HepG2 (cell line): ENCODE measurements around the gene LDLRAP1. TPM values are rescaled to one million over a fixed set of nuclear protein-coding genes. Genes with fewer than 3 reads are reported as not detected.

Source experiments
- ATAC-seq: fragments of 200-7000 bp; cut with Tn5 transposase; 3 replicates; pipeline ENCODE4 v1.9.1; 2020; ENCODE audit warnings: mild to moderate bottlenecking, moderate library complexity
- BruUV-seq: library from RNA; stranded (reverse); fragments of 400-500 nt; replicated peaks from 2 replicates; lab custom pipeline; 2021; lab: Mats Ljungman, UMichigan
- CTCF ChIA-PET: fragments of 300-600 bp; formaldehyde crosslinking; extraction: SDS; loops from one replicate; lab custom pipeline; 2021; ENCODE audit warnings: low total read pairs, inconsistent platforms, low intra/inter-chr PET ratio; lab: Yijun Ruan, JAX
- POLR2A ChIA-PET: fragments of 350-600 bp; sonication (Branson Sonifier 250); formaldehyde crosslinking; loops from one replicate; lab custom pipeline; 2020; ENCODE audit warnings: antibody characterized with exemption, inconsistent platforms; lab: Yijun Ruan, JAX
- DNase-seq: peaks from one replicate; pipeline ENCODE4 v3.0.0-alpha.2; 2015; ENCODE audit warnings: low spot score
- FAIRE-seq: peaks from 3 replicates; lab custom pipeline; 2011; peaks lifted over from hg19 to GRCh38; lab: Jason Lieb, UNC
- H2AFZ ChIP-seq: one replicate; pipeline ENCODE4 v1.6.1; 2011; ENCODE audit warnings: low read length, inconsistent platforms
- H3K27ac ChIP-seq: fragments of 300-600 bp; 3 replicates; pipeline ENCODE4 v1.8.0; 2011; ENCODE audit warnings: mixed run types, mild to moderate bottlenecking, mixed read lengths, low read length, inconsistent platforms; ENCODE audit not compliant: insufficient read depth; ENCODE audit errors: extremely low read length
- H3K27me3 ChIP-seq, 2 experiments: fragments of 200-600 bp in 1 of 2; 2 replicates in 1 of 2; 3 replicates in 1 of 2; pipeline versions ENCODE4 v1.6.0 to v1.8.0; 2011; ENCODE audit warnings: low read length in 2 of 2, mild to moderate bottlenecking in 2 of 2, moderate library complexity in 2 of 2, inconsistent platforms in 1 of 2; ENCODE audit not compliant: insufficient read depth in 2 of 2, control insufficient read depth in 1 of 2
- H3K36me3 ChIP-seq, 2 experiments: fragments of 200-600 bp in 1 of 2; replicated peaks in 1 of 2; 2 replicates in 1 of 2; 3 replicates in 1 of 2; pipeline versions ENCODE4 v1.5.1 to v1.8.0; 2011; ENCODE audit warnings: low read length in 2 of 2, inconsistent platforms in 1 of 2; ENCODE audit not compliant: insufficient read depth in 2 of 2, control insufficient read depth in 1 of 2
- H3K4me1 ChIP-seq: 2 replicates; pipeline ENCODE4 v1.5.1; 2012; ENCODE audit warnings: low read length, inconsistent platforms; ENCODE audit not compliant: insufficient read depth
- H3K4me2 ChIP-seq: 2 replicates; pipeline ENCODE4 v1.6.0; 2011; ENCODE audit warnings: low read depth, low read length, inconsistent platforms
- H3K4me3 ChIP-seq, 3 experiments: fragments of 200-600 bp in 1 of 3; sonication (generic), shearing (Covaris generic) in 1 of 3; replicated peaks in 1 of 3; 2 replicates each; pipeline ENCODE4 v1.5.1; 2011 to 2016; ENCODE audit warnings: low read length in 3 of 3, inconsistent platforms in 2 of 3, low read depth in 2 of 3, mild to moderate bottlenecking in 2 of 3, control low read depth in 1 of 3, mixed read lengths in 1 of 3; ENCODE audit not compliant: insufficient read depth in 1 of 3
- H3K79me2 ChIP-seq: one replicate; pipeline ENCODE4 v1.6.1; 2011; ENCODE audit warnings: low read length, inconsistent platforms; ENCODE audit not compliant: insufficient read depth
- H3K9ac ChIP-seq: 2 replicates; pipeline ENCODE4 v1.6.0; 2011; ENCODE audit warnings: mild to moderate bottlenecking, low read depth, low read length, inconsistent platforms; ENCODE audit not compliant: insufficient read depth
- H3K9me3 ChIP-seq: 2 replicates; pipeline ENCODE4 v1.5.1; 2012; ENCODE audit warnings: mild to moderate bottlenecking, low read length
- H4K20me1 ChIP-seq: 2 replicates; pipeline ENCODE4 v1.6.0; 2011; ENCODE audit warnings: inconsistent platforms, mild to moderate bottlenecking, low read length, moderate library complexity; ENCODE audit not compliant: insufficient read depth
- FOXP1 ChIP-seq, 2 experiments: fragments of 450-650 bp in 1 of 2; IDR thresholded peaks; 2 replicates each; pipeline ENCODE4 v1.6.1; 2017 to 2018; ENCODE audit warnings: antibody characterized with exemption in 1 of 2
- GZF1 ChIP-seq: sonication (generic); formaldehyde crosslinking; IDR thresholded peaks from 2 replicates; pipeline ENCODE4 v1.5.1; 2020; ENCODE audit warnings: mild to moderate bottlenecking, missing genetic modification reagents
- KDM1A ChIP-seq: IDR thresholded peaks from 2 replicates; pipeline ENCODE4 v1.6.1; 2016; ENCODE audit warnings: missing compliant biosample characterization
- KLF16 ChIP-seq, 2 experiments: sonication (generic) in 1 of 2; formaldehyde crosslinking in 1 of 2; IDR thresholded peaks; 2 replicates each; pipeline versions ENCODE4 v1.6.1 to v1.8.0; 2016 to 2023; ENCODE audit warnings: missing genetic modification reagents in 2 of 2, missing compliant biosample characterization in 1 of 2
- KMT2A ChIP-seq: sonication (generic); formaldehyde crosslinking; IDR thresholded peaks from 2 replicates; pipeline ENCODE4 v1.4.0; 2020; ENCODE audit warnings: missing genetic modification reagents
- LCORL ChIP-seq, 2 experiments: fragments of 450-650 bp in 1 of 2; sonication (generic) in 1 of 2; formaldehyde crosslinking in 1 of 2; IDR thresholded peaks; 2 replicates each; pipeline versions ENCODE4 v1.5.0 to v1.6.1; 2017 to 2020; ENCODE audit warnings: antibody characterized with exemption in 1 of 2, missing genetic modification reagents in 1 of 2
- RAD51 ChIP-seq: fragments of 450-650 bp; IDR thresholded peaks from 2 replicates; pipeline ENCODE4 v1.6.1; 2016; ENCODE audit warnings: borderline replicate concordance
- SNAI1 ChIP-seq: sonication (generic); formaldehyde crosslinking; IDR thresholded peaks from 2 replicates; pipeline ENCODE4 v1.5.0; 2020; ENCODE audit warnings: mild to moderate bottlenecking, missing genetic modification reagents, borderline replicate concordance
- ZBTB20 ChIP-seq: sonication (generic); formaldehyde crosslinking; IDR thresholded peaks from 2 replicates; pipeline ENCODE4 v1.8.1; 2023; ENCODE audit warnings: missing genetic modification reagents, low read depth, mild to moderate bottlenecking, borderline replicate concordance
- ZNF282 ChIP-seq: fragments of 450-650 bp; IDR thresholded peaks from 2 replicates; pipeline ENCODE4 v1.6.1; 2018; ENCODE audit not compliant: partially characterized antibody
- ZNF460 ChIP-seq: sonication (generic); formaldehyde crosslinking; IDR thresholded peaks from 2 replicates; pipeline ENCODE4 v1.5.1; 2020; ENCODE audit warnings: missing genetic modification reagents, mild to moderate bottlenecking, borderline replicate concordance
- ZNF775 ChIP-seq: sonication (generic); formaldehyde crosslinking; IDR thresholded peaks from 2 replicates; pipeline ENCODE4 v1.4.0; 2020; ENCODE audit warnings: missing genetic modification reagents, mild to moderate bottlenecking, moderate library complexity, borderline replicate concordance
- WGBS: methylation state at CpG from one replicate; pipeline ENCODE4 v1.1.6; 2017; ENCODE audit warnings: low lambda C conversion rate; 5-methylcytosine and 5-hydroxymethylcytosine counted together
- in situ Hi-C: cut with HindIII; loops from 2 replicates; pipeline ENCODE4 v1.10.0; 2017; ENCODE audit warnings: low pct_unique_long_range_greater_than_20kb; ENCODE audit not compliant: extremely low pct_ligation_motif_present
- intact Hi-C: fragments of 100-400 bp; cut with micrococcal nuclease; formaldehyde crosslinking; loops from one replicate; pipeline ENCODE4 v1.10.0; 2022; ENCODE audit not compliant: unreplicated experiment
- polyA plus RNA-seq, 8 experiments: library from polyadenylated mRNA; depleted of rRNA in 3 of 8; stranded (reverse) in 7 of 8; unstranded in 1 of 8; fragments of >200 nt; fragmentation: Illumina TruSeq in 4 of 8; extraction: Trizol in 4 of 8; gene quantifications; 2 replicates each; pipeline versions ENCODE4 v1.2.1 to v1.2.3, GENCODE V29; 2011 to 2016; ENCODE audit warnings: low read depth in 4 of 8, missing spikeins in 1 of 8, mixed read lengths in 1 of 8; ENCODE audit not compliant: insufficient read depth in 1 of 8
- total RNA-seq, 5 experiments: library from RNA; depleted of rRNA; stranded (reverse); fragments of >200 nt; fragmentation: Illumina TruSeq; extraction: Trizol; gene quantifications; 2 replicates each; pipeline ENCODE4 v1.2.3, GENCODE V29; 2016; ENCODE audit warnings: low read depth in 1 of 5
- TF ChIP-seq, protein P1 (sequence below): sonication (generic); formaldehyde crosslinking; IDR thresholded peaks from 2 replicates; pipeline ENCODE4 v1.8.1; 2023; ENCODE audit warnings: mild to moderate bottlenecking, moderate library complexity, missing genetic modification reagents
- TF ChIP-seq, protein P2 (sequence below): sonication (generic); formaldehyde crosslinking; IDR thresholded peaks from 2 replicates; pipeline ENCODE4 v1.5.1; 2020; ENCODE audit warnings: mild to moderate bottlenecking, missing genetic modification reagents, moderate library complexity
- TF ChIP-seq, protein P3 (sequence below): sonication (generic); formaldehyde crosslinking; IDR thresholded peaks from 2 replicates; pipeline ENCODE4 v1.8.1; 2023; ENCODE audit warnings: mild to moderate bottlenecking, missing genetic modification reagents, borderline replicate concordance

The LDLRAP1 gene
- total and polyA plus RNA-seq, 2 of the 13 experiments (the other 11 are each of a cell fraction or from before 2014, with no cell fraction given), result 7.2 to 12.1 TPM

DNA sequence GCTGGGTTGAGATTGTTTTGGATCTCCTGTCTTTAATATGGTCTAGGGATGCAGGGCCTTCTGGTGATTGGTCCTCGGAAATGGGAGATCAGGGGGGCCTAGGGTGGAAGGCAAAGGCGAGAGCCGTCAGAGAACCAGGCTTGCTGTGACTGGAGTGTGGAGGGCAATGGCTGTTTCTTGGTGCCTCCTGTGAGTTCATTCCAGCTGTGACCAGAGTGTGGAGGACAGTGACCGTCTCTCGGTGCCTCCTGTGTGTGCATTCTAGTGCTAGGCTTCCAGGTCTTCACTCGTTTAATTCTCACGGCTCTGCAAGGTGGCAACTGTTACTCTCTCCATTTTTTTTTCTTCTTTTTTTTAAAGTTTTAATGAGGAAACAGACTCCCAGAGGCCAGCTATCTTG lies 14.1 kb downstream of the LDLRAP1 start:
- BruUV-seq, result no TSS peak
- Histone ChIP-seq H4K20me1 (no peaks in the 10 kb centered on the region), H3K27me3 (no peaks in the 10 kb centered on the region), H3K9me3 (no peaks in the 10 kb centered on the region), H3K79me2 (no peaks in the 10 kb centered on the region), H3K9ac (no peak overlapping the region), H3K4me2 (no peak overlapping the region), H3K27ac (no peak overlapping the region), H2AFZ (no peak overlapping the region), H3K36me3 (peaks cover 4 to 6% of the 10 kb centered on the region in 2 experiments; a peak in 4 of 5 replicates), H3K4me3 (no peak overlapping the region), H3K4me1 (peaks cover 21% of the 10 kb centered on the region)
- in situ Hi-C loops, result no loop called here
- ChIA-PET CTCF (no interaction called here), POLR2A (no interaction called here)
- no peak for FAIRE-seq
- WGBS, result 95% methylated on average over 7 of the region's 7 CpGs
- no peak for ATAC-seq
- intact Hi-C loops, result no loop called here
- DNase-seq, result no peak
- TF ChIP-seq KDM1A (CRISPR knock-in tag), result no peak
- TF ChIP-seq ZNF775 (CRISPR knock-in tag), result no peak
- no peak for TF ChIP-seq GZF1
- TF ChIP-seq LCORL (IDR thresholded peaks at IDR 0.05), result no peak
- no peak for TF ChIP-seq LCORL (CRISPR knock-in tag; IDR thresholded peaks at IDR 0.05)
- TF ChIP-seq RAD51, result no peak
- no peak for TF ChIP-seq KMT2A (CRISPR knock-in tag)
- no peak for TF ChIP-seq ZNF282
- TF ChIP-seq, protein P1, sequence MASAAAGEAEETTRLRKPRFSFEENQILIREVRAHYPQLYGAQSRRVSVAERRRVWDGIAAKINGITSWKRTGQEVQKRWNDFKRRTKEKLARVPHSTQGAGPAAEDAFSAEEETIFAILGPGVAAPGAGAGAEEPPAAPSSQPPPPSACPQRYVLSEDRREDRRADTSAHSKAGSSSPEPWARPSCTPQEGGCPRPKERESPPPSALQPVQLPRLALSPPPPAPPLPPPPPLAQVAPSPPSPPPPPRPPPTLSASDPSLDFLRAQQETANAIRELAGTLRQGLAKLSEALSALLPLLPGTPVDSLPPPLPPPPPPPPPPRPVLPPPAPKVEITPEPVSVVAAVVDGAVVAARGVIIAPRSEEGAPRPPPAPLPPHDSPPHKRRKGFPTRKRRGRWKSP, result no peak
- TF ChIP-seq, protein P2, sequence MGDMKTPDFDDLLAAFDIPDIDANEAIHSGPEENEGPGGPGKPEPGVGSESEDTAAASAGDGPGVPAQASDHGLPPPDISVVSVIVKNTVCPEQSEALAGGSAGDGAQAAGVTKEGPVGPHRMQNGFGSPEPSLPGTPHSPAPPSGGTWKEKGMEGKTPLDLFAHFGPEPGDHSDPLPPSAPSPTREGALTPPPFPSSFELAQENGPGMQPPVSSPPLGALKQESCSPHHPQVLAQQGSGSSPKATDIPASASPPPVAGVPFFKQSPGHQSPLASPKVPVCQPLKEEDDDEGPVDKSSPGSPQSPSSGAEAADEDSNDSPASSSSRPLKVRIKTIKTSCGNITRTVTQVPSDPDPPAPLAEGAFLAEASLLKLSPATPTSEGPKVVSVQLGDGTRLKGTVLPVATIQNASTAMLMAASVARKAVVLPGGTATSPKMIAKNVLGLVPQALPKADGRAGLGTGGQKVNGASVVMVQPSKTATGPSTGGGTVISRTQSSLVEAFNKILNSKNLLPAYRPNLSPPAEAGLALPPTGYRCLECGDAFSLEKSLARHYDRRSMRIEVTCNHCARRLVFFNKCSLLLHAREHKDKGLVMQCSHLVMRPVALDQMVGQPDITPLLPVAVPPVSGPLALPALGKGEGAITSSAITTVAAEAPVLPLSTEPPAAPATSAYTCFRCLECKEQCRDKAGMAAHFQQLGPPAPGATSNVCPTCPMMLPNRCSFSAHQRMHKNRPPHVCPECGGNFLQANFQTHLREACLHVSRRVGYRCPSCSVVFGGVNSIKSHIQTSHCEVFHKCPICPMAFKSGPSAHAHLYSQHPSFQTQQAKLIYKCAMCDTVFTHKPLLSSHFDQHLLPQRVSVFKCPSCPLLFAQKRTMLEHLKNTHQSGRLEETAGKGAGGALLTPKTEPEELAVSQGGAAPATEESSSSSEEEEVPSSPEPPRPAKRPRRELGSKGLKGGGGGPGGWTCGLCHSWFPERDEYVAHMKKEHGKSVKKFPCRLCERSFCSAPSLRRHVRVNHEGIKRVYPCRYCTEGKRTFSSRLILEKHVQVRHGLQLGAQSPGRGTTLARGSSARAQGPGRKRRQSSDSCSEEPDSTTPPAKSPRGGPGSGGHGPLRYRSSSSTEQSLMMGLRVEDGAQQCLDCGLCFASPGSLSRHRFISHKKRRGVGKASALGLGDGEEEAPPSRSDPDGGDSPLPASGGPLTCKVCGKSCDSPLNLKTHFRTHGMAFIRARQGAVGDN (CRISPR knock-in tag), result no peak
- TF ChIP-seq, protein P3, sequence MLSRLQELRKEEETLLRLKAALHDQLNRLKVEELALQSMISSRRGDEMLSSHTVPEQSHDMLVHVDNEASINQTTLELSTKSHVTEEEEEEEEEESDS, result no peak
- TF ChIP-seq KLF16 (CRISPR knock-in tag; IDR thresholded peaks at IDR 0.05), result no peak
- no peak for TF ChIP-seq ZBTB20 (CRISPR knock-in tag)
- TF ChIP-seq FOXP1 (IDR thresholded peaks at IDR 0.05), result no peak
- TF ChIP-seq FOXP1 (CRISPR knock-in tag; IDR thresholded peaks at IDR 0.05), result no peak
- TF ChIP-seq SNAI1, result no peak
- TF ChIP-seq ZNF460 (CRISPR knock-in tag), result no peak
